Stimulated activated CD4-positive, alpha-beta T cell treated with anti-CD3 and anti-CD28 coated beads, Interleukin-12 subunit alpha, Interleukin-12 subunit beta, amount 100 ng/mL, for 48 hours (primary cell): ENCODE results near the gene IL1RAPL1.
"Not testable (repeated sequence)": the region's sequence is repeated elsewhere in the genome, so short reads cannot be mapped to it uniquely, and the experiment has no call there.

Source experiments
- DNase-seq, 3 donors: peaks; one replicate each; pipeline ENCODE4 v3.0.0-alpha.2; 2020; ENCODE audit warnings: low read depth in 2 of 3, low spot score in 1 of 3

IL1RAPL1 gene

GRCh38 chrX:29243942-29244341 is 656.7 kb downstream of the IL1RAPL1 start:
- DNase-seq, result no peak

GRCh38 chrX:29254515-29254914 is 667.3 kb downstream of the IL1RAPL1 start:
- DNase-seq, result no peak

GRCh38 chrX:29257521-29257920 is 670.3 kb downstream of the IL1RAPL1 start:
- no peak for DNase-seq

GRCh38 chrX:29269390-29269789 is 682.1 kb downstream of the IL1RAPL1 start:
- DNase-seq, result no peak

- no peak for DNase-seq
These were observed 687.3 kb downstream of the IL1RAPL1 start for GRCh38 chrX:29274517-29274916.

GRCh38 chrX:29275928-29276327 is 688.7 kb downstream of the IL1RAPL1 start:
- DNase-seq, result no peak

- no peak for DNase-seq
These were observed 694.0 kb downstream of the IL1RAPL1 start for GRCh38 chrX:29281078-29281742.

GRCh38 chrX:29285664-29286063 is 698.4 kb downstream of the IL1RAPL1 start:
- no peak for DNase-seq

GRCh38 chrX:29295987-29296680 is 708.9 kb downstream of the IL1RAPL1 start:
- no peak for DNase-seq

- no peak for DNase-seq
These were observed 710.0 kb downstream of the IL1RAPL1 start for GRCh38 chrX:29297171-29297800.

GRCh38 chrX:29299684-29300083 is 712.4 kb downstream of the IL1RAPL1 start:
- DNase-seq, result no peak

GRCh38 chrX:29308726-29309125 is 721.5 kb downstream of the IL1RAPL1 start:
- no peak for DNase-seq

- no peak for DNase-seq
These were observed 728.7 kb downstream of the IL1RAPL1 start for GRCh38 chrX:29315931-29316330.

- DNase-seq, result no peak
These were observed 730.8 kb downstream of the IL1RAPL1 start for GRCh38 chrX:29318012-29318411.

GRCh38 chrX:29332429-29332828 is 745.2 kb downstream of the IL1RAPL1 start:
- DNase-seq, result not testable (repeated sequence)

GRCh38 chrX:29333091-29333490 is 745.8 kb downstream of the IL1RAPL1 start:
- DNase-seq, result not testable (repeated sequence)

- no peak for DNase-seq
These were observed 761.0 kb downstream of the IL1RAPL1 start for GRCh38 chrX:29348288-29348687.

- DNase-seq, result no peak
These were observed 772.0 kb downstream of the IL1RAPL1 start for GRCh38 chrX:29359276-29359675.

GRCh38 chrX:29374765-29375164 is 787.5 kb downstream of the IL1RAPL1 start:
- DNase-seq, result not testable (repeated sequence)

- no peak for DNase-seq
These were observed 789.3 kb downstream of the IL1RAPL1 start for GRCh38 chrX:29376584-29376983.

- DNase-seq, result no peak
These were observed 795.6 kb downstream of the IL1RAPL1 start for GRCh38 chrX:29382811-29383210.

- DNase-seq, result no peak
These were observed 801.3 kb downstream of the IL1RAPL1 start for GRCh38 chrX:29388509-29388908.
